Measurements from ENCODE around the gene HSPA1A. TPM values are rescaled to one million over a fixed set of nuclear protein-coding genes. Genes with fewer than 3 reads are reported as not detected.

HSPA1A gene
- total RNA-seq, 6 donors from 2014 or later: 80.7 to 236 (median 144) TPM

- H3K4me1 ChIP-seq: peaks cover 17 to 20% (median 19%) of the 10 kb centered on the region in 4 donors
- H3K4me3 ChIP-seq: no peak overlapping the region
- DNase-seq: no peak
- 95% methylated on average over 9 of the region's 9 CpGs for WGBS, 2 donors
- no peak overlapping the region for H3K27ac ChIP-seq
- peaks cover 14 to 53% (median 44%) of the 10 kb centered on the region in 4 donors for H3K36me3 ChIP-seq
- ATAC-seq (ENCODE audit: low FRiP score in 2 of 2): no peak
- H3K27me3 ChIP-seq: no peaks in the 10 kb centered on the region
- H3K9me3 ChIP-seq: no peaks in the 10 kb centered on the region
- TF ChIP-seq POLR2AphosphoS5 (IDR thresholded peaks at IDR 0.05) (no peak), POLR2A (IDR thresholded peaks at IDR 0.05) (no peak), EP300 (IDR thresholded peaks at IDR 0.05) (no peak), CTCF (IDR thresholded peaks at IDR 0.05) (no peak)
Measured at GRCh38 chr6:31842053-31842452, 26.7 kb downstream of the HSPA1A start.

GRCh38 chr6:31844507-31844906 is 29.2 kb downstream of the HSPA1A start:
- H3K4me1 ChIP-seq: no peaks in the 10 kb centered on the region
- DNase-seq (no peak), ATAC-seq (ENCODE audit: low FRiP score in 2 of 2) (no peak)
- no peaks in the 10 kb centered on the region for H3K27me3 ChIP-seq
- TF ChIP-seq CTCF (IDR thresholded peaks at IDR 0.05) (no peak), POLR2AphosphoS5 (IDR thresholded peaks at IDR 0.05) (no peak)
- no peak overlapping the region for H3K4me3 ChIP-seq
- no peak overlapping the region for H3K27ac ChIP-seq
- peaks cover 7 to 28% (median 19%) of the 10 kb centered on the region in 4 donors for H3K36me3 ChIP-seq
- WGBS, 2 donors: 80 to 92% methylated on average over 3 of the region's 3 CpGs
- H3K9me3 ChIP-seq: no peaks in the 10 kb centered on the region

GRCh38 chr6:31847276-31847978 is 32.1 kb downstream of the HSPA1A start:
- Histone ChIP-seq H3K9me3 (no peaks in the 10 kb centered on the region), H3K4me1 (no peaks in the 10 kb centered on the region), H3K27me3 (no peaks in the 10 kb centered on the region), H3K36me3 (no peaks in the 10 kb centered on the region), H3K27ac (no peak overlapping the region), H3K4me3 (no peak overlapping the region)
- 89 to 90% methylated on average over 2 of the region's 2 CpGs for WGBS, 2 donors
- ATAC-seq (ENCODE audit: low FRiP score in 2 of 2) (no peak), DNase-seq (no peak)
- TF ChIP-seq POLR2A (IDR thresholded peaks at IDR 0.05): no peak
- no peak for TF ChIP-seq EP300 (IDR thresholded peaks at IDR 0.05)
- TF ChIP-seq POLR2AphosphoS5 (IDR thresholded peaks at IDR 0.05): no peak
- no peak for TF ChIP-seq CTCF (IDR thresholded peaks at IDR 0.05)

- ATAC-seq (ENCODE audit: low FRiP score in 2 of 2): no peak
- Histone ChIP-seq H3K27ac (no peak overlapping the region), H3K4me1 (no peaks in the 10 kb centered on the region), H3K27me3 (no peaks in the 10 kb centered on the region), H3K36me3 (no peaks in the 10 kb centered on the region), H3K9me3 (no peaks in the 10 kb centered on the region), H3K4me3 (no peak overlapping the region)
- TF ChIP-seq EP300 (IDR thresholded peaks at IDR 0.05) (no peak), CTCF (IDR thresholded peaks at IDR 0.05) (no peak), POLR2AphosphoS5 (IDR thresholded peaks at IDR 0.05) (no peak), POLR2A (IDR thresholded peaks at IDR 0.05) (no peak)
- no peak for DNase-seq
- 85 to 94% methylated on average over 2 of the region's 2 CpGs for WGBS, 2 donors
Measured at GRCh38 chr6:31850765-31851484, 35.6 kb downstream of the HSPA1A start.
